Caco-2 (cell line): Measurements from ENCODE around the gene GLI3. TPM values are rescaled to one million over a fixed set of nuclear protein-coding genes. Genes with fewer than 3 reads are reported as not detected.

Source experiments
- BruUV-seq: library from RNA; stranded (reverse); fragments of 400-500 nt; replicated peaks from 2 replicates; lab custom pipeline; 2021; lab: Mats Ljungman, UMichigan
- CTCF ChIA-PET: fragments of 300-600 bp; sonication (Branson Sonifier 250); formaldehyde crosslinking; loops from one replicate; lab custom pipeline; 2022; ENCODE audit warnings: antibody characterized with exemption; lab: Charles Lee
- POLR2A ChIA-PET: fragments of 300-600 bp; sonication (Branson Sonifier 250); formaldehyde crosslinking; loops from one replicate; lab custom pipeline; 2022; ENCODE audit warnings: antibody characterized with exemption; lab: Charles Lee
- DNase-seq, 2 experiments: peaks; one replicate each; pipeline versions ENCODE4 v3.0.0 to v3.0.0-alpha.2; 2020 to 2022
- H3K27me3 ChIP-seq: replicated peaks from 2 replicates; pipeline ENCODE4 v1.6.0; 2011; ENCODE audit warnings: low read length; ENCODE audit not compliant: control insufficient read depth, insufficient read depth
- H3K36me3 ChIP-seq: 2 replicates; pipeline ENCODE4 v1.5.1; 2011; ENCODE audit warnings: low read length; ENCODE audit not compliant: control insufficient read depth, insufficient read depth
- H3K4me1 ChIP-seq: fragments of 250-450 bp; sonication (Bioruptor Pico); 2 replicates; pipeline ENCODE4 v1.5.1; 2020; ENCODE audit warnings: mild to moderate bottlenecking
- H3K4me3 ChIP-seq: 2 replicates; pipeline ENCODE4 v1.5.1; 2011; ENCODE audit warnings: low read depth, mild to moderate bottlenecking, control low read depth, low read length
- H3K9me3 ChIP-seq: fragments of 250-450 bp; sonication (Bioruptor Pico); 2 replicates; pipeline ENCODE4 v1.5.1; 2020; ENCODE audit warnings: mild to moderate bottlenecking, moderate library complexity
- H3K27ac Mint-ChIP-seq: one replicate; pipeline ENCODE4 v1.8.0; 2022; ENCODE audit warnings: mixed read lengths; ENCODE audit not compliant: unreplicated experiment
- H3K27me3 Mint-ChIP-seq: one replicate; pipeline ENCODE4 v1.8.0; 2022; ENCODE audit warnings: mixed read lengths; ENCODE audit not compliant: insufficient read depth, unreplicated experiment
- H3K36me3 Mint-ChIP-seq: one replicate; pipeline ENCODE4 v1.8.0; 2022; ENCODE audit warnings: mild to moderate bottlenecking, mixed read lengths; ENCODE audit not compliant: insufficient read depth, unreplicated experiment
- H3K4me1 Mint-ChIP-seq: one replicate; pipeline ENCODE4 v1.8.0; 2022; ENCODE audit warnings: low read depth, mixed read lengths; ENCODE audit not compliant: unreplicated experiment
- H3K4me3 Mint-ChIP-seq: one replicate; pipeline ENCODE4 v1.8.0; 2022; ENCODE audit warnings: mild to moderate bottlenecking, moderate library complexity, mixed read lengths; ENCODE audit not compliant: unreplicated experiment
- H3K9me3 Mint-ChIP-seq: one replicate; pipeline ENCODE4 v1.8.0; 2022; ENCODE audit warnings: mixed read lengths; ENCODE audit not compliant: unreplicated experiment
- intact Hi-C: fragments of 100-400 bp; cut with micrococcal nuclease; formaldehyde crosslinking; loops from one replicate; pipeline ENCODE4 v1.10.0; 2022; ENCODE audit not compliant: unreplicated experiment
- total RNA-seq: library from RNA; stranded (reverse); gene quantifications from 2 replicates; pipeline ENCODE4 v1.2.3, GENCODE V29; 2022
- TF ChIP-seq, protein P1 (sequence below), 2 experiments: fragments of 200-600 bp in 1 of 2; IDR thresholded peaks; 1 replicate in 1 of 2; 2 replicates in 1 of 2; pipeline versions ENCODE4 v1.5.1 to v1.8.0; 2011 to 2022; ENCODE audit warnings: antibody characterized with exemption in 1 of 2, control low read depth in 1 of 2, inconsistent platforms in 1 of 2, low read depth in 1 of 2, low read length in 1 of 2, mild to moderate bottlenecking in 1 of 2, moderate library complexity in 1 of 2; ENCODE audit not compliant: insufficient read depth in 1 of 2, severe bottlenecking in 1 of 2, unreplicated experiment in 1 of 2

The GLI3 gene
- total RNA-seq, 1 experiment from 2014 or later = 1.00 TPM

DNA sequence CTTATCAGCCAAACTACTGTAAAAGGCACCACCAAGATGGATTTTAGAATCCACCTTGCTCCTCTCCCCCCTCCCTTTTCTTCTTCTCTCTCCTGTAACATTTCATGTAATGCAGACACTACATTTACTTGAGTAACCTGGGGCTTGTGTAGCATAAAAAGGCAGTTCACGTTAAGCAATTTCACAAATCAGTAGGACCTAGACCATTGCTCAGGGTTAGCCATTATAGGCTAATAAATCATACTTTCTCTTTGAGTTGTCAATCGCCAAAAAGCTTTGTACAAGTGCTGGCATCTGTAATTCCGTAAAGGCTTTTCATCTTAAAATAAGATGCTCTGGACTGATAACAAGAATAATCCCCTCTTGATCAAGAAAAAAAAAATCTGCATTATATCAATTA, 224.7 kb downstream of the GLI3 start:
- BruUV-seq = no TSS peak
- POLR2A ChIA-PET = no interaction called here
- Mint-ChIP-seq H3K27me3 (peaks cover 14% of the 10 kb centered on the region), H3K9me3 (peaks cover 12% of the 10 kb centered on the region), H3K36me3 (no peaks in the 10 kb centered on the region), H3K27ac (no peak overlapping the region), H3K4me1 (no peaks in the 10 kb centered on the region), H3K4me3 (no peak overlapping the region)
- H3K9me3 ChIP-seq = peaks cover 15% of the 10 kb centered on the region
- CTCF ChIA-PET = interaction anchor here (0.7 kb wide), 1 partner anchor 125 kb away, joined by 3 read pairs; no protein-coding TSS in a partner anchor
- DNase-seq = no peak
- TF ChIP-seq, protein P1, sequence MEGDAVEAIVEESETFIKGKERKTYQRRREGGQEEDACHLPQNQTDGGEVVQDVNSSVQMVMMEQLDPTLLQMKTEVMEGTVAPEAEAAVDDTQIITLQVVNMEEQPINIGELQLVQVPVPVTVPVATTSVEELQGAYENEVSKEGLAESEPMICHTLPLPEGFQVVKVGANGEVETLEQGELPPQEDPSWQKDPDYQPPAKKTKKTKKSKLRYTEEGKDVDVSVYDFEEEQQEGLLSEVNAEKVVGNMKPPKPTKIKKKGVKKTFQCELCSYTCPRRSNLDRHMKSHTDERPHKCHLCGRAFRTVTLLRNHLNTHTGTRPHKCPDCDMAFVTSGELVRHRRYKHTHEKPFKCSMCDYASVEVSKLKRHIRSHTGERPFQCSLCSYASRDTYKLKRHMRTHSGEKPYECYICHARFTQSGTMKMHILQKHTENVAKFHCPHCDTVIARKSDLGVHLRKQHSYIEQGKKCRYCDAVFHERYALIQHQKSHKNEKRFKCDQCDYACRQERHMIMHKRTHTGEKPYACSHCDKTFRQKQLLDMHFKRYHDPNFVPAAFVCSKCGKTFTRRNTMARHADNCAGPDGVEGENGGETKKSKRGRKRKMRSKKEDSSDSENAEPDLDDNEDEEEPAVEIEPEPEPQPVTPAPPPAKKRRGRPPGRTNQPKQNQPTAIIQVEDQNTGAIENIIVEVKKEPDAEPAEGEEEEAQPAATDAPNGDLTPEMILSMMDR (IDR thresholded peaks at IDR 0.05; ENCODE audit: insufficient read depth in 1 of 2, low read depth in 1 of 2, low read length in 1 of 2, severe bottlenecking in 1 of 2, unreplicated experiment in 1 of 2) = no peak
- H3K4me3 ChIP-seq = no peak overlapping the region
- intact Hi-C loops = no loop called here
- H3K36me3 ChIP-seq = no peaks in the 10 kb centered on the region
- H3K4me1 ChIP-seq = no peaks in the 10 kb centered on the region
- no peaks in the 10 kb centered on the region for H3K27me3 ChIP-seq

GRCh38 chr7:42011846-42012245, 225.2 kb downstream of the GLI3 start:
- H3K4me1 Mint-ChIP-seq = no peaks in the 10 kb centered on the region
- no peaks in the 10 kb centered on the region for H3K4me1 ChIP-seq
- H3K4me3 ChIP-seq = no peak overlapping the region
- H3K36me3 ChIP-seq = no peaks in the 10 kb centered on the region
- intact Hi-C loops = no loop called here
- CTCF ChIA-PET = no interaction called here
- POLR2A ChIA-PET = no interaction called here
- no peak overlapping the region for H3K27ac Mint-ChIP-seq
- no peak for DNase-seq
- peaks cover 15% of the 10 kb centered on the region for H3K9me3 ChIP-seq
- H3K27me3 Mint-ChIP-seq = peaks cover 17% of the 10 kb centered on the region
- TF ChIP-seq, protein P1 (IDR thresholded peaks at IDR 0.05; ENCODE audit: insufficient read depth in 1 of 2, low read depth in 1 of 2, low read length in 1 of 2, severe bottlenecking in 1 of 2, unreplicated experiment in 1 of 2) = no peak
- H3K9me3 Mint-ChIP-seq = peaks cover 12% of the 10 kb centered on the region
- no peaks in the 10 kb centered on the region for H3K36me3 Mint-ChIP-seq
- no TSS peak for BruUV-seq
- no peaks in the 10 kb centered on the region for H3K27me3 ChIP-seq
- no peak overlapping the region for H3K4me3 Mint-ChIP-seq

DNA sequence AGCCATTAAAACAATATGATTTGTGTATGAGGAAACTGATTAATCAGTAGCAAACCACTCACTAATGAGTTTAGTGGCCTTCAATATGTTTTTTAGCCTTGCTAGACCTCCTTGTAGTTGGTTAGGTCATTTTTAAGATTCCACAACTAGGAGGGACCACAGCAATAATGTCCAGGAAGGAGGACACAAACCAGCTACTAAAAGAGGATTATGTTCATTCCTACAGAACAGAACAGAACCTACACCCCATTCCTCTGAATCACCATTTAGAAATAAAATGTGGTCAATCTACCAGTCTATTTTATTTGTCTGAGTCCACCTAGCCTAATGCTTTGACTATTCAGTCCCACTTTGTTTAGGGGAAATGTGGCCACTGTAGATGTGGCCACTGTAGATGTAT, 226.3 kb downstream of the GLI3 start:
- BruUV-seq = no TSS peak
- Histone ChIP-seq H3K27me3 (no peaks in the 10 kb centered on the region), H3K4me1 (no peaks in the 10 kb centered on the region), H3K4me3 (no peak overlapping the region), H3K9me3 (peaks cover 15% of the 10 kb centered on the region), H3K36me3 (no peaks in the 10 kb centered on the region)
- no peak overlapping the region for H3K27ac Mint-ChIP-seq
- POLR2A ChIA-PET = no interaction called here
- H3K4me1 Mint-ChIP-seq = no peaks in the 10 kb centered on the region
- CTCF ChIA-PET = no interaction called here
- no peak overlapping the region for H3K4me3 Mint-ChIP-seq
- H3K27me3 Mint-ChIP-seq = peaks cover 13% of the 10 kb centered on the region
- TF ChIP-seq, protein P1 (IDR thresholded peaks at IDR 0.05; ENCODE audit: insufficient read depth in 1 of 2, low read depth in 1 of 2, low read length in 1 of 2, severe bottlenecking in 1 of 2, unreplicated experiment in 1 of 2) = no peak
- intact Hi-C loops = no loop called here
- DNase-seq = no peak
- no peaks in the 10 kb centered on the region for H3K36me3 Mint-ChIP-seq
- peaks cover 12% of the 10 kb centered on the region for H3K9me3 Mint-ChIP-seq
